GM23338 (cell line): ENCODE measurements around the gene TRIB2. TPM values are rescaled to one million over a fixed set of nuclear protein-coding genes. Genes with fewer than 3 reads are reported as not detected.

Experiments used
- ATAC-seq: fragments of 200-7000 bp; cut with Tn5 transposase; 3 replicates; pipeline ENCODE4 v1.9.1; 2020
- DNase-seq: peaks from one replicate; pipeline ENCODE4 v3.0.0-alpha.2; 2015; ENCODE audit warnings: low spot score
- H2AFZ ChIP-seq: fragments of 200-600 bp; sonication (generic); 2 replicates; pipeline ENCODE4 v1.8.0; 2016; ENCODE audit warnings: antibody characterized with exemption, mild to moderate bottlenecking, moderate library complexity
- H3F3A ChIP-seq: fragments of 200-600 bp; sonication (generic); replicated peaks from 2 replicates; pipeline ENCODE4 v1.8.0; 2017; ENCODE audit warnings: antibody characterized with exemption, mixed run types, low read depth
- H3K27ac ChIP-seq: fragments of 200-600 bp; sonication (generic); 2 replicates; pipeline ENCODE4 v1.6.1; 2016; ENCODE audit warnings: low read depth
- H3K27me3 ChIP-seq: fragments of 200-600 bp; sonication (generic); 2 replicates; pipeline ENCODE4 v1.8.0; 2016; ENCODE audit warnings: mild to moderate bottlenecking, mixed run types, moderate library complexity; ENCODE audit not compliant: insufficient read depth
- H3K36me3 ChIP-seq: fragments of 200-600 bp; sonication (generic); 2 replicates; pipeline ENCODE4 v1.8.0; 2016; ENCODE audit warnings: mild to moderate bottlenecking; ENCODE audit not compliant: insufficient read depth
- H3K4me1 ChIP-seq: fragments of 200-600 bp; sonication (generic); 2 replicates; pipeline ENCODE4 v1.8.0; 2016; ENCODE audit warnings: mild to moderate bottlenecking, moderate library complexity; ENCODE audit not compliant: insufficient read depth
- H3K4me2 ChIP-seq: fragments of 200-600 bp; sonication (generic); 2 replicates; pipeline ENCODE4 v1.7.1; 2017; ENCODE audit warnings: mixed run types
- H3K4me3 ChIP-seq: fragments of 200-600 bp; sonication (generic); 2 replicates; pipeline ENCODE4 v1.6.1; 2016; ENCODE audit warnings: mixed run types
- H3K79me2 ChIP-seq: fragments of 200-600 bp; sonication (generic); replicated peaks from 2 replicates; pipeline ENCODE4 v1.8.0; 2017; ENCODE audit warnings: mild to moderate bottlenecking; ENCODE audit not compliant: insufficient read depth
- H3K9me2 ChIP-seq: fragments of 200-600 bp; sonication (generic); 2 replicates; pipeline ENCODE4 v1.8.0; 2017; ENCODE audit not compliant: insufficient read depth
- H4K20me1 ChIP-seq: fragments of 200-600 bp; sonication (generic); replicated peaks from 2 replicates; pipeline ENCODE4 v1.8.0; 2017; ENCODE audit warnings: mild to moderate bottlenecking; ENCODE audit not compliant: insufficient read depth
- H3K27ac Mint-ChIP-seq: 2 replicates; pipeline ENCODE4 v1.8.0; 2020; ENCODE audit warnings: inconsistent platforms, mild to moderate bottlenecking, moderate library complexity, mixed read lengths
- H3K27me3 Mint-ChIP-seq: 3 replicates; pipeline ENCODE4 v1.8.0; 2022; ENCODE audit warnings: low read depth, mild to moderate bottlenecking, moderate library complexity, mixed read lengths, inconsistent platforms; ENCODE audit not compliant: insufficient read depth, poor library complexity
- H3K36me3 Mint-ChIP-seq: 3 replicates; pipeline ENCODE4 v1.8.0; 2021; ENCODE audit warnings: low read depth, mild to moderate bottlenecking, inconsistent platforms, moderate library complexity, mixed read lengths
- H3K4me1 Mint-ChIP-seq: 3 replicates; pipeline ENCODE4 v1.8.0; 2020; ENCODE audit warnings: mild to moderate bottlenecking, inconsistent platforms, mixed read lengths
- H3K4me3 Mint-ChIP-seq: 3 replicates; pipeline ENCODE4 v1.8.0; 2021; ENCODE audit warnings: moderate library complexity, mild to moderate bottlenecking, inconsistent platforms, mixed read lengths
- H3K9me3 Mint-ChIP-seq: 3 replicates; pipeline ENCODE4 v1.8.0; 2020; ENCODE audit warnings: moderate library complexity, mild to moderate bottlenecking, inconsistent platforms, mixed read lengths
- CREB1 ChIP-seq: fragments of 250-450 bp; sonication (Bioruptor Pico); IDR thresholded peaks from 2 replicates; pipeline ENCODE4 v1.5.0; 2020; ENCODE audit warnings: low read depth, mild to moderate bottlenecking, moderate library complexity
- CTCF ChIP-seq, 2 experiments: fragments of 200-600 bp in 1 of 2; sonication (generic) in 1 of 2; conservative IDR thresholded peaks; 2 replicates each; pipeline versions ENCODE4 v1.5.1 to v1.6.1; 2016 to 2017; ENCODE audit warnings: antibody characterized with exemption in 2 of 2, low read depth in 2 of 2, mild to moderate bottlenecking in 2 of 2, moderate library complexity in 1 of 2
- ETS1 ChIP-seq: IDR thresholded peaks from 2 replicates; pipeline ENCODE4 v1.6.1; 2016; ENCODE audit warnings: antibody characterized with exemption
- EZH2 ChIP-seq: fragments of 200-600 bp; sonication (generic); IDR thresholded peaks from one replicate; pipeline ENCODE4 v1.8.0; 2017; ENCODE audit warnings: antibody characterized with exemption, mild to moderate bottlenecking, low read depth; ENCODE audit not compliant: unreplicated experiment
- EZH2phosphoT487 ChIP-seq: fragments of 200-600 bp; sonication (generic); IDR thresholded peaks from one replicate; pipeline ENCODE4 v1.8.1; 2018; ENCODE audit warnings: antibody characterized with exemption; ENCODE audit not compliant: unreplicated experiment
- JUNB ChIP-seq: IDR thresholded peaks from one replicate; pipeline ENCODE4 v1.6.1; 2016; ENCODE audit warnings: antibody characterized with exemption; ENCODE audit not compliant: unreplicated experiment
- NANOG ChIP-seq: IDR thresholded peaks from 2 replicates; pipeline ENCODE4 v1.6.1; 2016; ENCODE audit warnings: antibody characterized with exemption, borderline replicate concordance
- REST ChIP-seq: IDR thresholded peaks from one replicate; pipeline ENCODE4 v1.6.1; 2018; ENCODE audit warnings: antibody characterized with exemption; ENCODE audit not compliant: unreplicated experiment
- STAT1 ChIP-seq: IDR thresholded peaks from one replicate; pipeline ENCODE4 v1.6.1; 2016; ENCODE audit warnings: antibody characterized with exemption; ENCODE audit not compliant: unreplicated experiment
- ZNF114 ChIP-seq: fragments of 250-450 bp; sonication (Bioruptor Pico); IDR thresholded peaks from 2 replicates; pipeline ENCODE4 v1.5.0; 2020; ENCODE audit warnings: mild to moderate bottlenecking, moderate library complexity
- ZNF331 ChIP-seq: fragments of 250-450 bp; sonication (Bioruptor Pico); IDR thresholded peaks from 2 replicates; pipeline ENCODE4 v1.5.0; 2020; ENCODE audit warnings: low read depth, mild to moderate bottlenecking, moderate library complexity
- polyA plus RNA-seq: library from polyadenylated mRNA; unstranded; fragments of >200 nt; fragmentation: Nextera tagmentation; extraction: Ambion mirVana; gene quantifications from 2 replicates; pipeline ENCODE4 v1.2.1, GENCODE V29; 2016
- total RNA-seq: library from RNA; depleted of rRNA; stranded (reverse); fragments of >200 nt; shearing (Covaris generic); gene quantifications from 2 replicates; pipeline ENCODE4 v1.2.3, GENCODE V29; 2014

TRIB2 gene
- total and polyA plus RNA-seq, 2 experiments from 2014 or later, result 40.3 to 109 TPM

GRCh38 chr2:12767541-12767940, 50.8 kb downstream of the TRIB2 start:
- TF ChIP-seq STAT1 (no peak), ZNF114 (CRISPR knock-in tag) (no peak), ETS1 (no peak), CTCF (conservative IDR thresholded peaks at IDR 0.05; ENCODE audit: low read depth in 2 of 2) (no peak), EZH2 (no peak), NANOG (no peak), REST (no peak), EZH2phosphoT487 (no peak)

GRCh38 chr2:12767996-12768624, 51.4 kb downstream of the TRIB2 start:
- peaks cover 21% of the 10 kb centered on the region for H3K27me3 ChIP-seq
- Mint-ChIP-seq H3K9me3 (no peaks in the 10 kb centered on the region), H3K4me1 (peaks cover 44% of the 10 kb centered on the region), H3K4me3 (no peak overlapping the region), H3K36me3 (no peaks in the 10 kb centered on the region; the same call in 2 of the 3 replicates), H3K27ac (no peak overlapping the region), H3K27me3 (peaks cover 7% of the 10 kb centered on the region)
- H3K27ac ChIP-seq, result no peak overlapping the region
- no peaks in the 10 kb centered on the region for H3K36me3 ChIP-seq
- TF ChIP-seq NANOG, result no peak
- TF ChIP-seq ZNF331 (CRISPR knock-in tag), result no peak
- no peak for TF ChIP-seq ETS1
- TF ChIP-seq CREB1 (CRISPR knock-in tag), result no peak
- TF ChIP-seq STAT1, result no peak
- TF ChIP-seq EZH2phosphoT487, result no peak
- TF ChIP-seq CTCF (conservative IDR thresholded peaks at IDR 0.05; ENCODE audit: low read depth in 2 of 2), result no peak
- no peak for TF ChIP-seq ZNF114 (CRISPR knock-in tag)
- no peak for TF ChIP-seq JUNB
- H3K4me2 ChIP-seq, result no peak overlapping the region
- ATAC-seq, result no peak
- H3F3A ChIP-seq, result no peaks in the 10 kb centered on the region
- no peaks in the 10 kb centered on the region for H4K20me1 ChIP-seq
- H3K4me1 ChIP-seq, result peaks cover 36% of the 10 kb centered on the region
- 0 out of 2 replicates have a peak, but pooled peaks cover 5% of the 10 kb centered on the region for H3K9me2 ChIP-seq
- H2AFZ ChIP-seq, result no peak overlapping the region
- no peaks in the 10 kb centered on the region for H3K79me2 ChIP-seq
- H3K4me3 ChIP-seq, result no peak overlapping the region
- DNase-seq, result no peak

More at GRCh38 chr2:12767541-12767940, 50.8 kb downstream of the TRIB2 start:
- no peak overlapping the region for H3K4me3 ChIP-seq
- no peak overlapping the region for H3K4me3 Mint-ChIP-seq
- no peaks in the 10 kb centered on the region for H3K79me2 ChIP-seq
- no peak for DNase-seq
- no peaks in the 10 kb centered on the region; the same call in 2 of the 3 replicates for H3K36me3 Mint-ChIP-seq
- no peaks in the 10 kb centered on the region for H3K36me3 ChIP-seq
- peaks cover 21% of the 10 kb centered on the region for H3K27me3 ChIP-seq
- no peaks in the 10 kb centered on the region for H4K20me1 ChIP-seq
- H3K9me2 ChIP-seq, result 0 out of 2 replicates have a peak, but pooled peaks cover 5% of the 10 kb centered on the region
- H2AFZ ChIP-seq, result no peak overlapping the region
- H3K27ac Mint-ChIP-seq, result no peak overlapping the region
- H3K4me1 Mint-ChIP-seq, result peaks cover 44% of the 10 kb centered on the region
- H3K27ac ChIP-seq, result no peak overlapping the region
- H3F3A ChIP-seq, result no peaks in the 10 kb centered on the region
- no peak overlapping the region for H3K4me2 ChIP-seq
- no peaks in the 10 kb centered on the region for H3K9me3 Mint-ChIP-seq
- ATAC-seq, result no peak
- H3K4me1 ChIP-seq, result peaks cover 36% of the 10 kb centered on the region
- peaks cover 7% of the 10 kb centered on the region for H3K27me3 Mint-ChIP-seq
